HCT116 (cell line): ENCODE results near the gene COPS3.

Source experiments
- EGR1 ChIP-seq: IDR thresholded peaks from 2 replicates; pipeline ENCODE4 v1.6.1; 2012; ENCODE audit warnings: low read depth
- EZH2 ChIP-seq: fragments of 200-600 bp; sonication (generic); IDR thresholded peaks from 2 replicates; pipeline ENCODE4 v1.6.1; 2017; ENCODE audit warnings: antibody characterized with exemption, mixed run types
- EZH2phosphoT487 ChIP-seq: fragments of 200-600 bp; IDR thresholded peaks from 2 replicates; pipeline ENCODE4 v1.6.1; 2018; ENCODE audit warnings: antibody characterized with exemption, borderline replicate concordance
- JUND ChIP-seq: IDR thresholded peaks from 2 replicates; pipeline ENCODE4 v1.6.1; 2012
- POLR2A ChIP-seq: IDR thresholded peaks from 2 replicates; pipeline ENCODE4 v1.7.0; 2011; ENCODE audit warnings: borderline replicate concordance; ENCODE audit not compliant: insufficient read depth, insufficient read length; ENCODE audit errors: extremely low read depth
- RAD21 ChIP-seq: IDR thresholded peaks from 2 replicates; pipeline ENCODE4 v1.6.1; 2012; ENCODE audit warnings: low read depth, mild to moderate bottlenecking
- SP1 ChIP-seq: IDR thresholded peaks from 2 replicates; pipeline ENCODE4 v1.6.1; 2012; ENCODE audit warnings: low read depth
- TCF7L2 ChIP-seq: IDR thresholded peaks from 2 replicates; pipeline ENCODE4 v1.7.0; 2011; ENCODE audit warnings: borderline replicate concordance, inconsistent platforms; ENCODE audit not compliant: insufficient read depth, insufficient read length; ENCODE audit errors: extremely low read depth
- YY1 ChIP-seq: IDR thresholded peaks from 2 replicates; pipeline ENCODE4 v1.6.1; 2011; ENCODE audit warnings: low read length, low read depth, moderate library complexity, mild to moderate bottlenecking; ENCODE audit not compliant: insufficient replicate concordance; ENCODE audit errors: extremely low read depth
- ZNF274 ChIP-seq: fragments of 200-500 bp; sonication (Bioruptor generic); IDR thresholded peaks from 2 replicates; pipeline ENCODE4 v1.6.1; 2014; ENCODE audit warnings: mild to moderate bottlenecking, low read depth, low read length, inconsistent platforms
- TF ChIP-seq, protein P1 (sequence below), 3 experiments: fragments of 200-600 bp in 1 of 3; sonication (generic) in 1 of 3; IDR thresholded peaks in 2 of 3; conservative IDR thresholded peaks in 1 of 3; 2 replicates each; pipeline ENCODE4 v1.5.1; 2012 to 2017; ENCODE audit warnings: low read depth in 2 of 3, low read length in 2 of 3, antibody characterized with exemption in 1 of 3, borderline replicate concordance in 1 of 3, control low read depth in 1 of 3, mild to moderate bottlenecking in 1 of 3, mixed read lengths in 1 of 3, mixed run types in 1 of 3, moderate library complexity in 1 of 3; ENCODE audit not compliant: insufficient read depth in 1 of 3
- TF ChIP-seq, protein P2 (sequence below): IDR thresholded peaks from 2 replicates; pipeline ENCODE4 v1.6.1; 2012; ENCODE audit warnings: low read depth
- TF ChIP-seq, protein P3 (sequence below): IDR thresholded peaks from 2 replicates; pipeline ENCODE4 v1.6.1; 2011; ENCODE audit warnings: mild to moderate bottlenecking, low read length, moderate library complexity; ENCODE audit not compliant: insufficient replicate concordance; ENCODE audit errors: extremely low read depth
- TF ChIP-seq, protein P4 (sequence below): IDR thresholded peaks from 2 replicates; pipeline ENCODE4 v1.6.1; 2012

DNA sequence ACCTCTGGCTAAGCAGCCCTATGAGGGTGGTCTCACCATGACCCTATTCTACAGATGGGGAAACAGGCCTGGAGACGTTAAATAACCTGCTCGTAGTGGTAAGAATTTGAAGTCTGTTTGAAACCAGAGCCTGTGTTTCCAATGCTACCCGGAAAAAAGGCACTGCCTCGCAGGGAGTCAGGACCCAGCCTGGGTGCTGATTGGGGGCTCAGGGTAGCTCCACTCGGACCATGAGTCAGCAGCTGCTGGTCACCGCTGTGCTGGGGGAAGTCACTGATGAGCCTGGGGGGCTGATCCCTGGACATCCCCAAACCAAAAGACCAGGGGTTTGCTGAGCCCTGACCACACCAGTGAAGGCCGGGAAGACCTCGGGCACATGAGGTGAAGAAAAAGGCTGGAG, 65.5 kb downstream of the COPS3 start:
- TF ChIP-seq YY1 (no peak), ZNF274 (no peak), EZH2 (no peak), EZH2phosphoT487 (no peak), EGR1 (no peak), JUND (no peak), TCF7L2 (no peak), RAD21 (no peak), POLR2A (no peak), SP1 (no peak)
- TF ChIP-seq, protein P1, sequence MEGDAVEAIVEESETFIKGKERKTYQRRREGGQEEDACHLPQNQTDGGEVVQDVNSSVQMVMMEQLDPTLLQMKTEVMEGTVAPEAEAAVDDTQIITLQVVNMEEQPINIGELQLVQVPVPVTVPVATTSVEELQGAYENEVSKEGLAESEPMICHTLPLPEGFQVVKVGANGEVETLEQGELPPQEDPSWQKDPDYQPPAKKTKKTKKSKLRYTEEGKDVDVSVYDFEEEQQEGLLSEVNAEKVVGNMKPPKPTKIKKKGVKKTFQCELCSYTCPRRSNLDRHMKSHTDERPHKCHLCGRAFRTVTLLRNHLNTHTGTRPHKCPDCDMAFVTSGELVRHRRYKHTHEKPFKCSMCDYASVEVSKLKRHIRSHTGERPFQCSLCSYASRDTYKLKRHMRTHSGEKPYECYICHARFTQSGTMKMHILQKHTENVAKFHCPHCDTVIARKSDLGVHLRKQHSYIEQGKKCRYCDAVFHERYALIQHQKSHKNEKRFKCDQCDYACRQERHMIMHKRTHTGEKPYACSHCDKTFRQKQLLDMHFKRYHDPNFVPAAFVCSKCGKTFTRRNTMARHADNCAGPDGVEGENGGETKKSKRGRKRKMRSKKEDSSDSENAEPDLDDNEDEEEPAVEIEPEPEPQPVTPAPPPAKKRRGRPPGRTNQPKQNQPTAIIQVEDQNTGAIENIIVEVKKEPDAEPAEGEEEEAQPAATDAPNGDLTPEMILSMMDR (IDR thresholded peaks at IDR 0.05 in 2 of 3, conservative IDR thresholded peaks at IDR 0.05 in 1 of 3; ENCODE audit: borderline replicate concordance in 1 of 3, insufficient read depth in 1 of 3, low read depth in 2 of 3, low read length in 2 of 3), result no peak
- TF ChIP-seq, protein P2, sequence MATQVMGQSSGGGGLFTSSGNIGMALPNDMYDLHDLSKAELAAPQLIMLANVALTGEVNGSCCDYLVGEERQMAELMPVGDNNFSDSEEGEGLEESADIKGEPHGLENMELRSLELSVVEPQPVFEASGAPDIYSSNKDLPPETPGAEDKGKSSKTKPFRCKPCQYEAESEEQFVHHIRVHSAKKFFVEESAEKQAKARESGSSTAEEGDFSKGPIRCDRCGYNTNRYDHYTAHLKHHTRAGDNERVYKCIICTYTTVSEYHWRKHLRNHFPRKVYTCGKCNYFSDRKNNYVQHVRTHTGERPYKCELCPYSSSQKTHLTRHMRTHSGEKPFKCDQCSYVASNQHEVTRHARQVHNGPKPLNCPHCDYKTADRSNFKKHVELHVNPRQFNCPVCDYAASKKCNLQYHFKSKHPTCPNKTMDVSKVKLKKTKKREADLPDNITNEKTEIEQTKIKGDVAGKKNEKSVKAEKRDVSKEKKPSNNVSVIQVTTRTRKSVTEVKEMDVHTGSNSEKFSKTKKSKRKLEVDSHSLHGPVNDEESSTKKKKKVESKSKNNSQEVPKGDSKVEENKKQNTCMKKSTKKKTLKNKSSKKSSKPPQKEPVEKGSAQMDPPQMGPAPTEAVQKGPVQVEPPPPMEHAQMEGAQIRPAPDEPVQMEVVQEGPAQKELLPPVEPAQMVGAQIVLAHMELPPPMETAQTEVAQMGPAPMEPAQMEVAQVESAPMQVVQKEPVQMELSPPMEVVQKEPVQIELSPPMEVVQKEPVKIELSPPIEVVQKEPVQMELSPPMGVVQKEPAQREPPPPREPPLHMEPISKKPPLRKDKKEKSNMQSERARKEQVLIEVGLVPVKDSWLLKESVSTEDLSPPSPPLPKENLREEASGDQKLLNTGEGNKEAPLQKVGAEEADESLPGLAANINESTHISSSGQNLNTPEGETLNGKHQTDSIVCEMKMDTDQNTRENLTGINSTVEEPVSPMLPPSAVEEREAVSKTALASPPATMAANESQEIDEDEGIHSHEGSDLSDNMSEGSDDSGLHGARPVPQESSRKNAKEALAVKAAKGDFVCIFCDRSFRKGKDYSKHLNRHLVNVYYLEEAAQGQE, result no peak
- TF ChIP-seq, protein P3, sequence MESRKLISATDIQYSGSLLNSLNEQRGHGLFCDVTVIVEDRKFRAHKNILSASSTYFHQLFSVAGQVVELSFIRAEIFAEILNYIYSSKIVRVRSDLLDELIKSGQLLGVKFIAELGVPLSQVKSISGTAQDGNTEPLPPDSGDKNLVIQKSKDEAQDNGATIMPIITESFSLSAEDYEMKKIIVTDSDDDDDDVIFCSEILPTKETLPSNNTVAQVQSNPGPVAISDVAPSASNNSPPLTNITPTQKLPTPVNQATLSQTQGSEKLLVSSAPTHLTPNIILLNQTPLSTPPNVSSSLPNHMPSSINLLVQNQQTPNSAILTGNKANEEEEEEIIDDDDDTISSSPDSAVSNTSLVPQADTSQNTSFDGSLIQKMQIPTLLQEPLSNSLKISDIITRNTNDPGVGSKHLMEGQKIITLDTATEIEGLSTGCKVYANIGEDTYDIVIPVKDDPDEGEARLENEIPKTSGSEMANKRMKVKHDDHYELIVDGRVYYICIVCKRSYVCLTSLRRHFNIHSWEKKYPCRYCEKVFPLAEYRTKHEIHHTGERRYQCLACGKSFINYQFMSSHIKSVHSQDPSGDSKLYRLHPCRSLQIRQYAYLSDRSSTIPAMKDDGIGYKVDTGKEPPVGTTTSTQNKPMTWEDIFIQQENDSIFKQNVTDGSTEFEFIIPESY, result no peak
- TF ChIP-seq, protein P4, sequence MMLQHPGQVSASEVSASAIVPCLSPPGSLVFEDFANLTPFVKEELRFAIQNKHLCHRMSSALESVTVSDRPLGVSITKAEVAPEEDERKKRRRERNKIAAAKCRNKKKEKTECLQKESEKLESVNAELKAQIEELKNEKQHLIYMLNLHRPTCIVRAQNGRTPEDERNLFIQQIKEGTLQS, result no peak
